H1 (cell line): ENCODE results near the gene SLC16A11. TPM values are rescaled to one million over a fixed set of nuclear protein-coding genes. Genes with fewer than 3 reads are reported as not detected.
A peak's percentile ranks its signal among the peaks of the same experiment; 100 is the strongest.

Experiments used
- CTCF ChIA-PET: fragments of 300-600 bp; sonication (Branson Sonifier 250); formaldehyde crosslinking; loops from one replicate; lab custom pipeline; 2021; ENCODE audit not compliant: partially characterized antibody; lab: Charles Lee
- POLR2A ChIA-PET: fragments of 300-600 bp; sonication (Branson Sonifier 250); formaldehyde crosslinking; loops from one replicate; lab custom pipeline; 2021; ENCODE audit warnings: inconsistent platforms; ENCODE audit not compliant: partially characterized antibody; lab: Charles Lee
- DNase-seq, 2 experiments: peaks; one replicate each; pipeline versions ENCODE4 v3.0.0 to v3.0.0-alpha.2; 2010 to 2022; ENCODE audit warnings: low spot score in 2 of 2, low read depth in 1 of 2, mixed read lengths in 1 of 2
- FAIRE-seq: peaks from 2 replicates; lab custom pipeline; 2011; peaks lifted over from hg19 to GRCh38; lab: Jason Lieb, UNC
- H2AFZ ChIP-seq: 2 replicates; pipeline ENCODE4 v1.8.1; 2012; ENCODE audit warnings: low read length, inconsistent platforms
- H2AK5ac ChIP-seq: 2 replicates; pipeline ENCODE4 v1.6.1; 2013; ENCODE audit warnings: low read depth, low read length
- H2BK120ac ChIP-seq: replicated peaks from 2 replicates; pipeline ENCODE3; 2013; ENCODE audit warnings: low read depth, low read length, inconsistent platforms
- H2BK12ac ChIP-seq: 2 replicates; pipeline ENCODE4 v1.6.1; 2013; ENCODE audit warnings: low read depth, low read length
- H2BK15ac ChIP-seq: 2 replicates; pipeline ENCODE4 v1.6.1; 2013; ENCODE audit warnings: low read length
- H2BK20ac ChIP-seq: 2 replicates; pipeline ENCODE4 v1.6.1; 2013; ENCODE audit warnings: low read length
- H2BK5ac ChIP-seq: 2 replicates; pipeline ENCODE4 v1.6.1; 2013; ENCODE audit warnings: low read depth, low read length
- H3K14ac ChIP-seq: 2 replicates; pipeline ENCODE4 v1.6.1; 2013; ENCODE audit warnings: inconsistent platforms; ENCODE audit not compliant: insufficient read length
- H3K18ac ChIP-seq: 2 replicates; pipeline ENCODE4 v1.6.1; 2013; ENCODE audit warnings: low read length; ENCODE audit errors: extremely low read depth
- H3K23ac ChIP-seq: 2 replicates; pipeline ENCODE4 v1.6.1; 2013; ENCODE audit warnings: inconsistent platforms; ENCODE audit not compliant: insufficient read length
- H3K23me2 ChIP-seq: 2 replicates; pipeline ENCODE4 v1.6.1; 2013; ENCODE audit warnings: low read depth, low read length
- H3K27ac ChIP-seq: 2 replicates; pipeline ENCODE4 v1.6.1; 2011; ENCODE audit warnings: low read depth, low read length, inconsistent platforms
- H3K27me3 ChIP-seq, 4 experiments: replicated peaks in 1 of 4; 1 replicate in 1 of 4; 2 replicates in 3 of 4; pipeline versions ENCODE4 v1.6.1 to v1.8.1; 2011 to 2013; ENCODE audit warnings: low read length in 3 of 4, mild to moderate bottlenecking in 3 of 4, inconsistent platforms in 2 of 4, mixed read lengths in 2 of 4, moderate library complexity in 1 of 4; ENCODE audit not compliant: control insufficient read depth in 3 of 4, insufficient read depth in 3 of 4; ENCODE audit errors: extremely low read depth in 1 of 4
- H3K36me3 ChIP-seq, 4 experiments: 2 replicates each; pipeline versions ENCODE4 v1.6.1 to v1.8.1; 2011 to 2013; ENCODE audit warnings: mild to moderate bottlenecking in 4 of 4, low read length in 3 of 4, moderate library complexity in 2 of 4, control low read depth in 1 of 4, inconsistent platforms in 1 of 4; ENCODE audit not compliant: insufficient read depth in 4 of 4, control insufficient read depth in 2 of 4
- H3K4ac ChIP-seq: replicated peaks from 2 replicates; pipeline ENCODE3; 2013; ENCODE audit warnings: low read length, low read depth, mixed read lengths, inconsistent platforms; ENCODE audit not compliant: insufficient read length
- H3K4me1 ChIP-seq, 4 experiments: replicated peaks in 1 of 4; 1 replicate in 1 of 4; 2 replicates in 3 of 4; pipeline versions ENCODE4 v1.6.1 to v1.8.1; 2011 to 2013; ENCODE audit warnings: low read length in 3 of 4, inconsistent platforms in 2 of 4, mixed read lengths in 1 of 4; ENCODE audit not compliant: insufficient read depth in 4 of 4, control insufficient read depth in 3 of 4
- H3K4me2 ChIP-seq, 2 experiments: 2 replicates each; pipeline versions ENCODE4 v1.6.1 to v1.8.1; 2011 to 2013; ENCODE audit warnings: low read depth in 2 of 2, low read length in 2 of 2, control low read depth in 1 of 2, inconsistent platforms in 1 of 2, mild to moderate bottlenecking in 1 of 2; ENCODE audit not compliant: insufficient read depth in 1 of 2
- H3K4me3 ChIP-seq, 4 experiments: fragments of 200-600, 300-600 bp in 1 of 4; sonication (generic), shearing (Covaris generic), sonication (Bioruptor Twin) in 1 of 4; 2 replicates each; pipeline versions ENCODE4 v1.5.1 to v1.8.1; 2011 to 2016; ENCODE audit warnings: low read length in 4 of 4, low read depth in 3 of 4, control low read depth in 2 of 4, inconsistent platforms in 2 of 4, mild to moderate bottlenecking in 2 of 4, mixed read lengths in 1 of 4, moderate library complexity in 1 of 4; ENCODE audit not compliant: insufficient read depth in 2 of 4; ENCODE audit errors: extremely low read depth in 1 of 4
- H3K56ac ChIP-seq: replicated peaks from 2 replicates; pipeline ENCODE3; 2013; ENCODE audit warnings: low read depth, mild to moderate bottlenecking, mixed read lengths, low read length, inconsistent platforms; ENCODE audit not compliant: insufficient read length
- H3K79me1 ChIP-seq: 2 replicates; pipeline ENCODE4 v1.6.1; 2013; ENCODE audit warnings: low read depth, low read length, control low read depth
- H3K79me2 ChIP-seq, 2 experiments: 2 replicates each; pipeline versions ENCODE4 v1.6.1 to v1.8.1; 2012 to 2013; ENCODE audit warnings: low read length in 2 of 2, mild to moderate bottlenecking in 2 of 2, inconsistent platforms in 1 of 2; ENCODE audit not compliant: insufficient read depth in 2 of 2, control insufficient read depth in 1 of 2
- H3K9ac ChIP-seq, 4 experiments: replicated peaks in 1 of 4; 1 replicate in 1 of 4; 2 replicates in 3 of 4; pipeline versions ENCODE4 v1.6.1 to v1.8.1; 2011 to 2013; ENCODE audit warnings: low read depth in 3 of 4, low read length in 3 of 4, control low read depth in 2 of 4, mild to moderate bottlenecking in 2 of 4, moderate library complexity in 2 of 4, inconsistent platforms in 1 of 4; ENCODE audit errors: extremely low read depth in 1 of 4
- H3K9me3 ChIP-seq, 2 experiments: 2 replicates each; pipeline versions ENCODE4 v1.6.1 to v1.8.1; 2012 to 2013; ENCODE audit warnings: mild to moderate bottlenecking in 2 of 2, moderate library complexity in 2 of 2, control low read depth in 1 of 2, inconsistent platforms in 1 of 2, low read depth in 1 of 2, low read length in 1 of 2, mixed read lengths in 1 of 2; ENCODE audit not compliant: insufficient read depth in 2 of 2
- H4K20me1 ChIP-seq, 2 experiments: replicated peaks in 1 of 2; 2 replicates each; pipeline versions ENCODE3 to v1.8.1; 2011 to 2013; ENCODE audit warnings: inconsistent platforms in 2 of 2, low read length in 2 of 2, mild to moderate bottlenecking in 1 of 2; ENCODE audit not compliant: insufficient read depth in 2 of 2, control insufficient read depth in 1 of 2
- H4K5ac ChIP-seq: 2 replicates; pipeline ENCODE4 v1.6.1; 2013; ENCODE audit warnings: low read length, low read depth, mixed read lengths, inconsistent platforms; ENCODE audit not compliant: insufficient read length
- H4K8ac ChIP-seq: 2 replicates; pipeline ENCODE4 v1.8.0; 2013; ENCODE audit warnings: mild to moderate bottlenecking, moderate library complexity, low read length, inconsistent platforms; ENCODE audit not compliant: insufficient read depth; ENCODE audit errors: extremely low read depth
- H4K91ac ChIP-seq: replicated peaks from 2 replicates; pipeline ENCODE3; 2013; ENCODE audit warnings: low read length, mixed read lengths, inconsistent platforms; ENCODE audit not compliant: insufficient read length
- CBX8 ChIP-seq: fragments of 300-800, 300-1000 bp; sonication (generic); IDR thresholded peaks from 2 replicates; pipeline ENCODE4 v1.7.1; 2016; ENCODE audit warnings: low read depth, low read length, borderline replicate concordance
- CEBPB ChIP-seq: IDR thresholded peaks from 2 replicates; pipeline ENCODE4 v1.6.1; 2012; ENCODE audit warnings: low read depth, low read length
- CTCF ChIP-seq, 3 experiments: IDR thresholded peaks; 1 replicate in 2 of 3; 2 replicates in 1 of 3; pipeline versions ENCODE4 v1.5.1 to v1.6.1; 2011; ENCODE audit warnings: low read length in 3 of 3, mild to moderate bottlenecking in 3 of 3, inconsistent platforms in 2 of 3, low read depth in 1 of 3, moderate library complexity in 1 of 3; ENCODE audit not compliant: insufficient read depth in 1 of 3; ENCODE audit errors: control extremely low read depth in 1 of 3
- KDM5A ChIP-seq: fragments of 200-600 bp; IDR thresholded peaks from 2 replicates; pipeline ENCODE4 v1.7.1; 2012; ENCODE audit warnings: mild to moderate bottlenecking, low read length, inconsistent platforms, mixed read lengths
- POU5F1 ChIP-seq: IDR thresholded peaks from 2 replicates; pipeline ENCODE4 v1.6.1; 2011; ENCODE audit warnings: low read depth, mild to moderate bottlenecking, low read length, moderate library complexity
- RFX5 ChIP-seq: IDR thresholded peaks from 2 replicates; pipeline ENCODE4 v1.6.1; 2011; ENCODE audit warnings: low read depth, low read length, improper control_type of control experiment, borderline replicate concordance
- RNF2 ChIP-seq: fragments of 200-900, 300-1000 bp; sonication (generic); IDR thresholded peaks from 2 replicates; pipeline ENCODE4 v1.7.1; 2016; ENCODE audit warnings: borderline replicate concordance, low read depth, mild to moderate bottlenecking, antibody characterized with exemption, low read length; ENCODE audit not compliant: poor library complexity, severe bottlenecking; ENCODE audit errors: missing control alignments
- SIX5 ChIP-seq: IDR thresholded peaks from 2 replicates; pipeline ENCODE4 v1.6.1; 2011; ENCODE audit warnings: mild to moderate bottlenecking, low read depth, low read length
- SP4 ChIP-seq: IDR thresholded peaks from 2 replicates; pipeline ENCODE4 v1.6.1; 2012; ENCODE audit warnings: low read length, inconsistent platforms
- USF2 ChIP-seq: IDR thresholded peaks from 2 replicates; pipeline ENCODE4 v1.6.1; 2011; ENCODE audit warnings: low read length, improper control_type of control experiment
- WGBS, 2 experiments: shearing (Covaris generic) in 1 of 2; methylation state at CpG; one replicate each; pipeline versions ENCODE4 v1.1.6 to v1.1.7; 2013 to 2015; ENCODE audit warnings: low lambda C conversion rate in 2 of 2, mixed read lengths in 2 of 2, inconsistent platforms in 1 of 2, low coverage in 1 of 2, missing lambda C conversion rate in 1 of 2; ENCODE audit not compliant: insufficient replicate concordance in 2 of 2, insufficient coverage in 1 of 2, insufficient read length in 1 of 2; ENCODE audit errors: extremely low coverage in 1 of 2, missing lambda C conversion rate in 1 of 2; 5-methylcytosine and 5-hydroxymethylcytosine counted together
- polyA plus RNA-seq, 7 experiments: library from polyadenylated mRNA; depleted of rRNA in 3 of 7; stranded (reverse) in 5 of 7; unstranded in 2 of 7; fragments of >200 nt in 5 of 7; fragments of 200-250 nt in 2 of 7; gene quantifications; 1 replicate in 5 of 7; 2 replicates in 1 of 7; 4 replicates in 1 of 7; pipeline versions ENCODE4 v1.2.1 to v1.2.3, GENCODE V29; 2011 to 2013; ENCODE audit warnings: missing spikeins in 2 of 7, mixed read lengths in 2 of 7
- total RNA-seq: library from RNA; stranded (reverse); fragmentation: NEBNext Ultra II Directional; extraction: Animal tissue kit (Norgen Biotek cat#: 25700); gene quantifications from 2 replicates; pipeline ENCODE4 v1.2.1, GENCODE V29; 2021

The SLC16A11 gene
- total and polyA plus RNA-seq, 2 of the 8 experiments (the other 6 are each of a cell fraction or from before 2014, with no cell fraction given) = 0.35 to 0.39 TPM

GRCh38 chr17:7047566-7047965 is 3.7 kb upstream of the SLC16A11 start:
- Histone ChIP-seq H3K23ac (no peak overlapping the region), H2BK12ac (no peak overlapping the region), H2BK15ac (no peak overlapping the region), H4K20me1 (peaks cover 0 to 5% of the 10 kb centered on the region in 2 experiments), H3K4me3 (no peak overlapping the region), H3K27ac (no peak overlapping the region), H3K4me2 (peak overlapping the region in 1 of 2 experiments; percentile 97; a peak in 1 of 4 replicates), H3K23me2 (peaks cover 24% of the 10 kb centered on the region; the same call in 1 of the 2 replicates), H3K9ac (no peak overlapping the region), H4K91ac (no peak overlapping the region), H2AFZ (no peak overlapping the region), H4K5ac (no peak overlapping the region), H2BK120ac (no peak overlapping the region), H2AK5ac (no peak overlapping the region), H3K9me3 (no peaks in the 10 kb centered on the region), H3K4me1 (peaks cover 0 to 15% (median 9%) of the 10 kb centered on the region in 4 experiments; a peak in 5 of 7 replicates), H3K14ac (no peak overlapping the region), H3K18ac (no peak overlapping the region), H3K79me1 (no peaks in the 10 kb centered on the region), H3K4ac (no peak overlapping the region), H4K8ac (no peak overlapping the region), H3K36me3 (no peaks in the 10 kb centered on the region), H3K79me2 (no peaks in the 10 kb centered on the region), H2BK20ac (no peak overlapping the region), H3K27me3 (peaks cover 3 to 27% (median 24%) of the 10 kb centered on the region in 4 experiments), H2BK5ac (no peak overlapping the region), H3K56ac (no peak overlapping the region)
- POLR2A ChIA-PET = no interaction called here
- DNase-seq (no peak), FAIRE-seq (no peak)
- CTCF ChIA-PET = interaction anchor here (0.6 to 17.5 kb wide), 11 partner anchors 10 to 137 kb away, joined by 3 to 434 read pairs (median 5); partner anchors contain the start of gene ASGR1
- WGBS, 2 experiments = 87% methylated on average over 6 of the region's 6 CpGs; no CpG with 5 or more reads in 1 of the 2 experiments
- TF ChIP-seq POU5F1 = no peak
- no peak for TF ChIP-seq CBX8
- no peak for TF ChIP-seq RNF2
- TF ChIP-seq CTCF (IDR thresholded peaks at IDR 0.05; ENCODE audit: control extremely low read depth in 1 of 3, insufficient read depth in 1 of 3, low read depth in 1 of 3, low read length in 3 of 3) = no peak
- no peak for TF ChIP-seq KDM5A
- TF ChIP-seq SP4 = no peak
- TF ChIP-seq USF2 = no peak
- no peak for TF ChIP-seq CEBPB
- no peak for TF ChIP-seq SIX5
- TF ChIP-seq RFX5 = no peak
